ENCODE results near the gene ZNF286A.
"Not testable (repeated sequence)": the region's sequence is repeated elsewhere in the genome, so short reads cannot be mapped to it uniquely, and the experiment has no call there.

- TF ChIP-seq REST (IDR thresholded peaks at IDR 0.05; ENCODE audit: insufficient read depth in 1 of 2, low read depth in 2 of 2, low read length in 1 of 2): not testable (repeated sequence)
- TF ChIP-seq, protein P1, sequence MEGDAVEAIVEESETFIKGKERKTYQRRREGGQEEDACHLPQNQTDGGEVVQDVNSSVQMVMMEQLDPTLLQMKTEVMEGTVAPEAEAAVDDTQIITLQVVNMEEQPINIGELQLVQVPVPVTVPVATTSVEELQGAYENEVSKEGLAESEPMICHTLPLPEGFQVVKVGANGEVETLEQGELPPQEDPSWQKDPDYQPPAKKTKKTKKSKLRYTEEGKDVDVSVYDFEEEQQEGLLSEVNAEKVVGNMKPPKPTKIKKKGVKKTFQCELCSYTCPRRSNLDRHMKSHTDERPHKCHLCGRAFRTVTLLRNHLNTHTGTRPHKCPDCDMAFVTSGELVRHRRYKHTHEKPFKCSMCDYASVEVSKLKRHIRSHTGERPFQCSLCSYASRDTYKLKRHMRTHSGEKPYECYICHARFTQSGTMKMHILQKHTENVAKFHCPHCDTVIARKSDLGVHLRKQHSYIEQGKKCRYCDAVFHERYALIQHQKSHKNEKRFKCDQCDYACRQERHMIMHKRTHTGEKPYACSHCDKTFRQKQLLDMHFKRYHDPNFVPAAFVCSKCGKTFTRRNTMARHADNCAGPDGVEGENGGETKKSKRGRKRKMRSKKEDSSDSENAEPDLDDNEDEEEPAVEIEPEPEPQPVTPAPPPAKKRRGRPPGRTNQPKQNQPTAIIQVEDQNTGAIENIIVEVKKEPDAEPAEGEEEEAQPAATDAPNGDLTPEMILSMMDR (IDR thresholded peaks at IDR 0.05): not testable (repeated sequence)
Measured at GRCh38 chr17:15716601-15717563, 17.3 kb downstream of the ZNF286A start.
